Measurements from ENCODE around the gene SH3RF2. TPM values are rescaled to one million over a fixed set of nuclear protein-coding genes. Genes with fewer than 3 reads are reported as not detected.

The SH3RF2 gene
- total and polyA plus RNA-seq, 2 donors (not counting 1 experiment from before 2014, with no cell fraction given), result 0.03 TPM; not detected in 1

- no peaks in the 10 kb centered on the region for H3K9me3 ChIP-seq (ENCODE audit: control extremely low read depth in 1 of 3, control insufficient read depth in 2 of 3, insufficient read depth in 1 of 3, low read length in 2 of 3)
- DNase-seq, result no peak
- ATAC-seq (ENCODE audit: low read depth), result no peak
- no peak overlapping the region for H3K27ac Mint-ChIP-seq
- intact Hi-C loops (cut with micrococcal nuclease), result no loop called here
- H3K4me2 ChIP-seq (replicated peaks; ENCODE audit: low read depth, low read length, poor library complexity, severe bottlenecking), result no peak overlapping the region
- no peaks in the 10 kb centered on the region for H4K20me1 ChIP-seq (ENCODE audit: control insufficient read depth, insufficient read depth, low read length, poor library complexity, severe bottlenecking)
- H3K9ac ChIP-seq (ENCODE audit: low read length), result no peak overlapping the region
- no peak overlapping the region for H3K4me3 Mint-ChIP-seq
- peaks cover 16% of the 10 kb centered on the region for H3K27me3 Mint-ChIP-seq
- H2AFZ ChIP-seq (ENCODE audit: insufficient read depth, low read depth, low read length, poor library complexity, severe bottlenecking), result no peak overlapping the region
- H3K9me3 Mint-ChIP-seq (ENCODE audit: insufficient read depth), result no peaks in the 10 kb centered on the region
- no peak overlapping the region for H3K4me3 ChIP-seq (ENCODE audit: control extremely low read depth in 1 of 5, extremely low read depth in 1 of 5, insufficient read depth in 1 of 5, low read depth in 2 of 5, low read length in 4 of 5)
- H3K36me3 ChIP-seq (replicated peaks in 1 of 2; ENCODE audit: control extremely low read depth in 1 of 2, control insufficient read depth in 1 of 2, extremely low read depth in 1 of 2, insufficient read depth in 2 of 2, low read length in 1 of 2), result no peaks in the 10 kb centered on the region
- H3K79me2 ChIP-seq (ENCODE audit: control insufficient read depth, insufficient read depth, low read length), result no peaks in the 10 kb centered on the region
- CTCF ChIA-PET, result no interaction called here
- POLR2A ChIA-PET, result no interaction called here
- 100% methylated on average over 2 of the region's 2 CpGs for WGBS (ENCODE audit: insufficient coverage)
- H3K27ac ChIP-seq (ENCODE audit: low read length in 2 of 2), result no peak overlapping the region
- H3K4me1 ChIP-seq (ENCODE audit: control insufficient read depth in 2 of 2, insufficient read depth in 2 of 2, low read length in 2 of 2), result no peaks in the 10 kb centered on the region
- H3K4me1 Mint-ChIP-seq, result no peaks in the 10 kb centered on the region
- TF ChIP-seq CTCF (IDR thresholded peaks at IDR 0.05), result no peak
- TF ChIP-seq EZH2 (IDR thresholded peaks at IDR 0.05; ENCODE audit: borderline replicate concordance, insufficient read depth, low read depth, low read length, poor library complexity, severe bottlenecking), result no peak
- peaks cover 0 to 4% (median 3%) of the 10 kb centered on the region in 4 experiments for H3K27me3 ChIP-seq (replicated peaks in 1 of 4; ENCODE audit: control extremely low read depth in 1 of 4, control insufficient read depth in 3 of 4, insufficient read depth in 4 of 4, low read length in 3 of 4)
These were observed 9.3 kb downstream of the SH3RF2 start for GRCh38 chr5:145945620-145946111.

- H3K27me3 ChIP-seq (replicated peaks in 1 of 4; ENCODE audit: control extremely low read depth in 1 of 4, control insufficient read depth in 3 of 4, insufficient read depth in 4 of 4, low read length in 3 of 4), result peaks cover 0 to 4% (median 3%) of the 10 kb centered on the region in 4 experiments
- ChIA-PET POLR2A (no interaction called here), CTCF (no interaction called here)
- intact Hi-C loops (cut with micrococcal nuclease), result no loop called here
- H4K20me1 ChIP-seq (ENCODE audit: control insufficient read depth, insufficient read depth, low read length, poor library complexity, severe bottlenecking), result no peaks in the 10 kb centered on the region
- no peaks in the 10 kb centered on the region for H3K4me1 ChIP-seq (ENCODE audit: control insufficient read depth in 2 of 2, insufficient read depth in 2 of 2, low read length in 2 of 2)
- WGBS (ENCODE audit: insufficient coverage), result 59% methylated on average over 2 of the region's 4 CpGs
- ATAC-seq (ENCODE audit: low read depth) (no peak), DNase-seq (no peak)
- no peaks in the 10 kb centered on the region for H3K36me3 ChIP-seq (replicated peaks in 1 of 2; ENCODE audit: control extremely low read depth in 1 of 2, control insufficient read depth in 1 of 2, extremely low read depth in 1 of 2, insufficient read depth in 2 of 2, low read length in 1 of 2)
- TF ChIP-seq CTCF (IDR thresholded peaks at IDR 0.05), result no peak
- no peak for TF ChIP-seq EZH2 (IDR thresholded peaks at IDR 0.05; ENCODE audit: borderline replicate concordance, insufficient read depth, low read depth, low read length, poor library complexity, severe bottlenecking)
- no peak overlapping the region for H2AFZ ChIP-seq (ENCODE audit: insufficient read depth, low read depth, low read length, poor library complexity, severe bottlenecking)
- Mint-ChIP-seq H3K27me3 (peaks cover 14% of the 10 kb centered on the region), H3K9me3 (ENCODE audit: insufficient read depth) (no peaks in the 10 kb centered on the region), H3K4me3 (no peak overlapping the region), H3K4me1 (no peaks in the 10 kb centered on the region), H3K27ac (no peak overlapping the region)
- H3K9ac ChIP-seq (ENCODE audit: low read length), result no peak overlapping the region
- no peak overlapping the region for H3K4me2 ChIP-seq (replicated peaks; ENCODE audit: low read depth, low read length, poor library complexity, severe bottlenecking)
- H3K9me3 ChIP-seq (ENCODE audit: control extremely low read depth in 1 of 3, control insufficient read depth in 2 of 3, insufficient read depth in 1 of 3, low read length in 2 of 3), result no peaks in the 10 kb centered on the region
- H3K4me3 ChIP-seq (ENCODE audit: control extremely low read depth in 1 of 5, extremely low read depth in 1 of 5, insufficient read depth in 1 of 5, low read depth in 2 of 5, low read length in 4 of 5), result no peak overlapping the region
- H3K27ac ChIP-seq (ENCODE audit: low read length in 2 of 2), result no peak overlapping the region
- no peaks in the 10 kb centered on the region for H3K79me2 ChIP-seq (ENCODE audit: control insufficient read depth, insufficient read depth, low read length)
These were observed 9.9 kb downstream of the SH3RF2 start for GRCh38 chr5:145946112-145946861.

Measured in B cell (primary cell).